Left colon (tissue), 2 donors: Measurements from ENCODE around the gene DPM1. TPM values are rescaled to one million over a fixed set of nuclear protein-coding genes. Genes with fewer than 3 reads are reported as not detected.

Experiments
- total RNA-seq, 2 donors: library from RNA; stranded (reverse); fragmentation: NEBNext Ultra II Directional; extraction: Animal tissue kit (Norgen Biotek cat#: 25700); gene quantifications; one replicate each; pipeline ENCODE4 v1.2.1, GENCODE V29; 2021
- donor health status: DM: no; HTN: no; CAD: no.
- donor health status: DM: yes; HTN: yes; CAD: no.

Gene DPM1
- total RNA-seq, 2 donors from 2014 or later: 33.1 to 34.1 TPM

Other genes with a start within 250 kb of the DPM1 start
- 10 to 100 TPM; 19.8 to 38.4 TPM for gene PARD6B, start 227.0 kb downstream of the DPM1 start, total RNA-seq
- gene BCAS4, start 163.5 kb downstream of the DPM1 start, total RNA-seq: 1 to 10 TPM in 1 of 2 donors, under 1 TPM in 1; 0.85 to 2.8 TPM
- 10 to 100 TPM; 52.5 to 54.2 TPM for gene ADNP, start 27.1 kb downstream of the DPM1 start, total RNA-seq
- gene MOCS3, start 286 bp upstream of the DPM1 start, total RNA-seq: 1 to 10 TPM; 3.7 to 4.0 TPM
- gene KCNG1, start 64.6 kb upstream of the DPM1 start, total RNA-seq: 10 to 100 TPM in 1 of 2 donors, 1 to 10 TPM in 1; 2.3 to 15.2 TPM